ENCODE results near the gene IL6R.

GRCh38 chr1:154460695-154461260 is 55.6 kb downstream of the IL6R start:
- no peak for TF ChIP-seq CTCF (conservative IDR thresholded peaks at IDR 0.05; ENCODE audit: low read depth, low read length)
- no peak for TF ChIP-seq MAFK (IDR thresholded peaks at IDR 0.05; ENCODE audit: low read depth, low read length)
- TF ChIP-seq BHLHE40 (IDR thresholded peaks at IDR 0.05; ENCODE audit: low read depth, low read length) = no peak
- no peak for TF ChIP-seq RCOR1 (IDR thresholded peaks at IDR 0.05; ENCODE audit: insufficient replicate concordance, low read length)
- no peak for TF ChIP-seq SMC3 (IDR thresholded peaks at IDR 0.05; ENCODE audit: low read depth, low read length)
- TF ChIP-seq RAD21 (IDR thresholded peaks at IDR 0.05; ENCODE audit: low read length) = no peak
- TF ChIP-seq CEBPB (IDR thresholded peaks at IDR 0.05; ENCODE audit: low read depth, low read length) = no peak
- TF ChIP-seq USF2 (IDR thresholded peaks at IDR 0.05; ENCODE audit: low read depth, low read length) = no peak
- TF ChIP-seq NFE2L2 (IDR thresholded peaks at IDR 0.05; ENCODE audit: low read depth, low read length) = no peak
- TF ChIP-seq POLR2A (IDR thresholded peaks at IDR 0.05; ENCODE audit: low read depth, low read length) = no peak

Measured in IMR-90 (cell line).